Activated CD4-positive, alpha-beta memory T cell treated with anti-CD3 and anti-CD28 coated beads for 36 hours (primary cell): ENCODE measurements around the gene IFITM1. TPM values are rescaled to one million over a fixed set of nuclear protein-coding genes. Genes with fewer than 3 reads are reported as not detected.
"Not testable (repeated sequence)": the region's sequence is repeated elsewhere in the genome, so short reads cannot be mapped to it uniquely, and the experiment has no call there.

ENCODE experiments used
- CTCF ChIA-PET: fragments of 350-600 bp; sonication (Branson Sonifier 250); formaldehyde crosslinking; loops from one replicate; lab custom pipeline; 2021; ENCODE audit warnings: antibody characterized with exemption, inconsistent platforms; lab: Charles Lee
- POLR2A ChIA-PET: fragments of 350-600 bp; sonication (Branson Sonifier 250); formaldehyde crosslinking; loops from one replicate; lab custom pipeline; 2021; ENCODE audit warnings: antibody characterized with exemption; lab: Charles Lee
- DNase-seq: peaks from one replicate; pipeline ENCODE4 v3.0.0-alpha.2; 2020
- H3K27ac Mint-ChIP-seq: one replicate; pipeline ENCODE4 v1.8.0; 2021; ENCODE audit warnings: mixed read lengths
- H3K27me3 Mint-ChIP-seq: one replicate; pipeline ENCODE4 v1.8.0; 2021; ENCODE audit warnings: mixed read lengths
- H3K36me3 Mint-ChIP-seq: one replicate; pipeline ENCODE4 v1.8.0; 2021; ENCODE audit warnings: mixed read lengths
- H3K4me1 Mint-ChIP-seq: one replicate; pipeline ENCODE4 v1.8.0; 2021; ENCODE audit warnings: low read depth, mixed read lengths
- H3K4me3 Mint-ChIP-seq: one replicate; pipeline ENCODE4 v1.8.0; 2021; ENCODE audit warnings: mild to moderate bottlenecking, mixed read lengths
- H3K9me3 Mint-ChIP-seq: one replicate; pipeline ENCODE4 v1.8.0; 2021; ENCODE audit warnings: mixed read lengths
- intact Hi-C: fragments of 100-400 bp; cut with micrococcal nuclease; formaldehyde crosslinking; loops from one replicate; pipeline ENCODE4 v1.15.1; 2023
- total RNA-seq, 2 experiments: library from RNA; stranded (reverse); gene quantifications; one replicate each; pipeline ENCODE4 v1.2.3, GENCODE V29; 2021

The IFITM1 gene
- total RNA-seq, 2 experiments from 2014 or later = 195 to 200 TPM

- DNase-seq = peak; percentile 8
- Mint-ChIP-seq H3K4me3 (no peak overlapping the region), H3K27me3 (peaks cover 18% of the 10 kb centered on the region), H3K36me3 (peaks cover 6% of the 10 kb centered on the region), H3K9me3 (no peaks in the 10 kb centered on the region), H3K4me1 (peaks cover 46% of the 10 kb centered on the region), H3K27ac (peak overlapping the region; percentile 47)
- intact Hi-C loops = no loop called here
- ChIA-PET CTCF (interaction anchor here (1.3 to 9.1 kb wide), 2 partner anchors 23 to 33 kb away, joined by 4 to 57 read pairs; no protein-coding TSS in a partner anchor), POLR2A (no interaction called here)
These were observed 30.3 kb upstream of the IFITM1 start for GRCh38 chr11:283405-284104.

GRCh38 chr11:284105-285020 lies 29.5 kb upstream of the IFITM1 start:
- POLR2A ChIA-PET = no interaction called here
- H3K27ac Mint-ChIP-seq = no peak overlapping the region
- H3K9me3 Mint-ChIP-seq = no peaks in the 10 kb centered on the region
- H3K4me1 Mint-ChIP-seq = peaks cover 44% of the 10 kb centered on the region
- CTCF ChIA-PET = interaction anchor here (1.3 to 9.1 kb wide), 2 partner anchors 22 to 33 kb away, joined by 4 to 57 read pairs; no protein-coding TSS in a partner anchor
- intact Hi-C loops = loop anchor here (5.0 kb wide), 1 partner anchor 47 kb away; the partner anchor contains the start of genes PSMD13 and SIRT3
- H3K27me3 Mint-ChIP-seq = peaks cover 16% of the 10 kb centered on the region
- DNase-seq = peak; percentile 8
- peaks cover 6% of the 10 kb centered on the region for H3K36me3 Mint-ChIP-seq
- no peak overlapping the region for H3K4me3 Mint-ChIP-seq

DNA sequence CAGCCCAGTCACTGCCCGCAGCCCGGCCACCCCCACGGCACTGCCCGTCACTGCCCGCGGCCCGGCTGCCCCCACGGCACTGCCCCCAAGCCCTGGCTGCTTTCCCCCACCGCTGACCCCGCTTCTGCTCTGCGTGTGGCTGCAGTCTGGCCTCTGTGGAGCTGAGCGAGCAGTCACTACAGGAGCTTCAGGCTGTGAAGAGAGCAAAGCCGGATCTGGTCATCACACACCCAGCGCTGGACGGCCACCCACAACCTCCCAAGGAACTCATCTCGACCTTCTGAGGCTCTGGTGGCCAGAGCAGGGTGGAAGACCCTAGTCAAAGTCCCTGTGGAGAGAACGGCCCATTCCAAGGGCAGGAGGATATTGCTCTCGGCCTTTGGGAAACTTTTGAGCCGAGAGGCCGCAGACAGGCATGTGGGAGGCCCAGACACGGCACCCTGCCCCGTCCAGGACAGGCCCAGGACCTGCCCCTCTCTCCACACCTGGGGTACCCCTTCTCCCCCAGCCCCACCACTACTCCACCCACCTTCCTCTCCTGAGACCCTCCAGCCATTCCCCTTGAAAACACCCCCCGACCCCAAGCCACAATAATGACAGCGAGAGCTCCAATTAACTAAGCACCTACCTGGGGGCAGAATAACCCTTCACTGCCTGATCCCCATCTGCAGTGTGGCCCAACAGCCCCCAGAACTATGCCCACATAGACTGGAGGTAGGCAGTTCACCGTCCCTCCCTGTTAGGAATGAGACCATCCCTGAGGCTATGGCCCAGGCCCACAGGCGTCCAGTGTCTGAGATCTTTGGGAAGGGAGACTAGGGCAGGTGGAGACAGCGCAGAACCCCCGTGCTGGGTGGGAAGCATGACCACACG lies 28.6 kb upstream of the IFITM1 start:
- no peak overlapping the region for H3K4me3 Mint-ChIP-seq
- peaks cover 6% of the 10 kb centered on the region for H3K36me3 Mint-ChIP-seq
- intact Hi-C loops = loop anchor here (5.0 kb wide), 1 partner anchor 48 kb away; the partner anchor contains the start of genes PSMD13 and SIRT3
- H3K4me1 Mint-ChIP-seq = peaks cover 46% of the 10 kb centered on the region
- H3K27me3 Mint-ChIP-seq = peaks cover 16% of the 10 kb centered on the region
- peak; percentile 9 for DNase-seq
- ChIA-PET CTCF (interaction anchor here (9.1 kb wide), 1 partner anchor 34 kb away, joined by 57 read pairs; no protein-coding TSS in a partner anchor), POLR2A (no interaction called here)
- no peak overlapping the region for H3K27ac Mint-ChIP-seq
- H3K9me3 Mint-ChIP-seq = no peaks in the 10 kb centered on the region

GRCh38 chr11:285894-286220 lies 28.0 kb upstream of the IFITM1 start:
- peaks cover 13% of the 10 kb centered on the region for H3K27me3 Mint-ChIP-seq
- peaks cover 6% of the 10 kb centered on the region for H3K36me3 Mint-ChIP-seq
- peaks cover 44% of the 10 kb centered on the region for H3K4me1 Mint-ChIP-seq
- ChIA-PET POLR2A (no interaction called here), CTCF (interaction anchor here (2.3 to 9.1 kb wide), 2 partner anchors 31 to 35 kb away, joined by 7 to 57 read pairs; no protein-coding TSS in a partner anchor)
- no peak overlapping the region for H3K27ac Mint-ChIP-seq
- H3K9me3 Mint-ChIP-seq = no peaks in the 10 kb centered on the region
- DNase-seq = peak; percentile 8
- intact Hi-C loops = loop anchor here (2.0 to 5.0 kb wide), 3 partner anchors 17 to 49 kb away; partner anchors contain the start of genes PSMD13 and SIRT3
- H3K4me3 Mint-ChIP-seq = no peak overlapping the region

- H3K27me3 Mint-ChIP-seq, H3K9me3 Mint-ChIP-seq, H3K36me3 Mint-ChIP-seq: not testable (repeated sequence)
- intact Hi-C loops = loop anchor here (2.0 to 5.0 kb wide), 3 partner anchors 18 to 50 kb away; partner anchors contain the start of genes PSMD13 and SIRT3
- ChIA-PET POLR2A (interaction anchor here (0.7 to 2.3 kb wide), 5 partner anchors 9 to 68 kb away, joined by 3 to 9 read pairs (median 3); partner anchors contain the start of gene NLRP6), CTCF (interaction anchor here (0.8 to 2.3 kb wide), 5 partner anchors 16 to 68 kb away, joined by 3 to 15 read pairs (median 4); no protein-coding TSS in a partner anchor)
- peak overlapping the region; percentile 95 for H3K27ac Mint-ChIP-seq
- DNase-seq = peak; percentile 76
- peak overlapping the region; percentile 96 for H3K4me3 Mint-ChIP-seq
- peaks cover 38% of the 10 kb centered on the region for H3K4me1 Mint-ChIP-seq
These were observed 26.6 kb upstream of the IFITM1 start for GRCh38 chr11:286977-287820.

- CTCF ChIA-PET = interaction anchor here (0.7 to 2.3 kb wide), 6 partner anchors 25 to 109 kb away, joined by 3 to 15 read pairs (median 4); no protein-coding TSS in a partner anchor
These were observed 25.9 kb upstream of the IFITM1 start for GRCh38 chr11:287821-288477.

DNA sequence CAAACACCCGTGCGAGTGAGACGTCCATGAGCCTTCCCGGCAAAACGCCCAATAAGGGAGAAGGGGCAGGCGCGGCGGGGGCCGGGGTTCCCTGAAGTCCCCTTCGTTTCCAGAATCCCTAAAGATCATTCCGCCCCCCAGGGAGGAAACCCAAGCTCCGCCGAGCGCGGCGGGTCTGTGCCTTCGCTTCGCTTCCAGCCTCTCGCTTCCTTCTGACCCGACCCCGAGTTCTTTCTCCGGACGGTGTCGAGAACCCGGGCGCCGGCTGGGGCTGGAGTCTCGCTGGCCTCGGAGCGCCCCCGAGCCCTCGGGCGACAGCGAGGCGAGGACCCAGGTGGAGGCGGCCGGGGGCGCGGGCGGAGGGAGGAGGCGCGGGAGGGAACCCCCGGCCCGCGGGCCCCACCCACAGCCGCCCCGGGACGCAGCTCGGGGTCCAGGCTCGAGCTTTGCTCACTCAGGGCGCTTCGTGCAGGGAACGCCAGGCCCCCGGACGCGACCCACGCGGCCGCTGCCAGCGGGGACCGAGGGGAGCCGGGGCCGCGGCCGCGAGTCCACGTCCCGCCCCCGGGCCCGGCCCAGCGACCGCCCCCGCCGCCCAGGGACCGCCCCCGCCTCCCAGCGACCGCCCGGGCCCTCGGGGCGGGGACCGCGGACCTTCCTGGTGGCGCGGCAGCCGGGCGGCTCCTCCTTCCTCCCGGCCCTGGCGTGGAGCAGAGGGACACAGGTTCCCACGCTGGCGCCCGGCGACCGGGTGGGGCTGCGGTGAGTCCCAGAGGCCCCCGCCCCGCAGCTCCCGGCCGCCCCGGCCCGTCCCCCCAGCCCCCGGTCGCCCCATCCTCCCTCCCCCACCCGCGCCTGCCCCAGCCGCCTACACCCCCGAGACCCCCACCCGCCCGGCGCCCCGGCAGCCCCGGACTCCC lies 25.1 kb upstream of the IFITM1 start, which contains the start of gene PGGHG:
TSS of gene PGGHG (plus strand) at position 649 of the 920 bp plus-strand sequence. CDS start 691 bp downstream, outside the sequence.
- intact Hi-C loops = loop anchor here (5.0 kb wide), 1 partner anchor 51 kb away; the partner anchor contains the start of genes PSMD13 and SIRT3
- POLR2A ChIA-PET = interaction anchor here (0.6 to 2.3 kb wide), 3 partner anchors 22 to 81 kb away, joined by 3 to 9 read pairs (median 4); partner anchors contain the start of genes BET1L and RIC8A
- Mint-ChIP-seq H3K9me3 (no peaks in the 10 kb centered on the region), H3K4me1 (peaks cover 25% of the 10 kb centered on the region), H3K27me3 (no peaks in the 10 kb centered on the region), H3K27ac (peak within 1 kb of the TSS; percentile 95), H3K4me3 (peak within 1 kb of the TSS; percentile 96), H3K36me3 (peaks cover 4% of the 10 kb centered on the region)
- peak; percentile 61 for DNase-seq
- CTCF ChIA-PET = interaction anchor here (0.7 to 1.3 kb wide), 3 partner anchors 20 to 108 kb away, joined by 3 read pairs; no protein-coding TSS in a partner anchor

More at GRCh38 chr11:287821-288477, 25.9 kb upstream of the IFITM1 start:
- H3K27ac Mint-ChIP-seq = peak overlapping the region; percentile 95
- no peaks in the 10 kb centered on the region for H3K27me3 Mint-ChIP-seq
- H3K4me3 Mint-ChIP-seq = peak overlapping the region; percentile 96
- peak; percentile 73 for DNase-seq
- H3K36me3 Mint-ChIP-seq = peaks cover 4% of the 10 kb centered on the region
- H3K9me3 Mint-ChIP-seq = no peaks in the 10 kb centered on the region
- peaks cover 31% of the 10 kb centered on the region for H3K4me1 Mint-ChIP-seq
- intact Hi-C loops = loop anchor here (2.0 to 5.0 kb wide), 3 partner anchors 19 to 51 kb away; partner anchors contain the start of genes PSMD13 and SIRT3
- POLR2A ChIA-PET = interaction anchor here (0.6 to 2.3 kb wide), 6 partner anchors 19 to 81 kb away, joined by 3 to 9 read pairs (median 4); partner anchors contain the start of genes BET1L and RIC8A

DNA sequence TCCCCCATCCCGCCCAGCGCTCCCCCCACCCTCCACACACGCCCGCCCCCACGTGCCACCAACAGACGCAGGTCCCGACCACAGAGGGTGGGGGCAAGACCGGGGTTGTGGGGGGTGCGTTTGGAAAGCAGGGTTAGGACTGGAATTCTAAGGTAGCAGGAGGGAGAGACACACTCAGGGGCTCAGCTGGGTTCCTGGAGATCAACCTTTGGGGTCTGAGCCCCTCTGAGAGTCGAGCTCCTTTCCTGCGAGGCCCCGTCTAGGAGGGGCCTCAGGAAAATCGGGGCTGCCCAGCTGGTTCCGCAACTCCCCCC lies 24.5 kb upstream of the IFITM1 start:
- Mint-ChIP-seq H3K4me1 (peaks cover 24% of the 10 kb centered on the region), H3K4me3 (peak overlapping the region; percentile 65), H3K9me3 (no peaks in the 10 kb centered on the region), H3K36me3 (peaks cover 4% of the 10 kb centered on the region), H3K27me3 (no peaks in the 10 kb centered on the region), H3K27ac (no peak overlapping the region)
- POLR2A ChIA-PET = interaction anchor here (1.6 kb wide), 1 partner anchor 82 kb away, joined by 4 read pairs; the partner anchor contains the start of genes BET1L and RIC8A
- peak; percentile 22 for DNase-seq
- CTCF ChIA-PET = interaction anchor here (0.8 to 1.3 kb wide), 2 partner anchors 21 to 38 kb away, joined by 3 read pairs; no protein-coding TSS in a partner anchor
- intact Hi-C loops = loop anchor here (5.0 kb wide), 1 partner anchor 52 kb away; the partner anchor contains the start of genes PSMD13 and SIRT3
